GM18498 (cell line): ENCODE data around the gene NAP1L1.

ENCODE experiments used
- ATAC-seq: cut with Tn5 transposase; IDR thresholded peaks from one replicate; pipeline ENCODE4 v1.9.1; 2021; ENCODE audit warnings: mild to moderate bottlenecking, moderate library complexity; ENCODE audit not compliant: unreplicated experiment

NAP1L1 gene

DNA sequence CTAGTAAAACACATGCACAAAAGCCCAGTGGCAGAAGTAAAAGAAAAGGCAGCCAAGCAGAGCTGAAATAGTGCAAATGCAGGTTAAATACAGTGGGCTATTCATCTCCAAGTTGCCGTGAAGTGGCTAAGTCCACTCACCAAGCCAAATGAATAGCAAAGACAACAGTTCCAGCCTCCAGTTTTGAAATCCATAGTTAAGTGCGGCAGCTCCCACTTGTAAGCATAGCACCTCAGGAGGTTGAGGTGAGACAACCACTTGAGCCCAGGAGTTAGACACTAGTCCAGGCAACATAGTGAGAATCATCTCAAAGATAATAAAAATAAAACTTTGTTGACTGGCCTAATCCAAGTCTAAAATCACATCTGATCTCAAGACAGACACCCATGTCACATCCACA is 43.1 kb downstream of the NAP1L1 start:
- ATAC-seq = no peak

DNA sequence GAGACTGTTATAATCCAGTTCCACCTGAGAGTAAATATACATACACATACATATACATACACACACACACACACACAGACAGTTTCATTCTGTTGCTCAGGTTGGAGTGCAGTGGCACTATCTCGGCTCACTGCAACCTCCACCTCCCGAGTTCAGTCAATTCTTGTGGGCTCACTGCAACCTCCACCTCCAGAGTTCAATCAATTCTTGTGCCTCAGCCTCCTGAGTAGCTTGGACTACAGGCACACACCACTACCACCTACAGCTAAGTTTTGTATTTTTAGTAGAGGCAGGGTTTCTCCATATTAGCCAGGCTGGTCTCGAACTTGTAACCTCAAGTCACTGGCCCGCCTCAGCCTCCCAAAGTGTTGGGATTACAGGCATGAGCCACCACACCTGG is 44.0 kb downstream of the NAP1L1 start:
- no peak for ATAC-seq

DNA sequence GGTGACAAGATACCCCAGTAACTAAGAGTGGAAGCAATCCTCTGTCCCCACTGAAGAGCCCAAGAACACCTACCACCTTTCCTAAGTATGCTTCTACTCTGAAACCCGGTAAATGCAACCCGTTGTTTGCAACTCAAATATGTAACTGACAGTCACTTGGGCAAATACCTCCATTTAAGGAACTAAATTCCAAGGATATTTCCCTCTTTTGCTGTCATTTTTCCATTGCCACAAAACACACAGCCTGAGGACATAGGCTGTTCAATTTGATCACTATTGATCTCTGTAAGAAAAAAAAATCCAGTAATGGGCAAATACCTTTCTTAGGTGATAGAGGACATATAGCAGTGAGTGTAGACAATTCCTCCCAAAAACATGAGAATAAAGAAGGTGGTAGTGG is 46.3 kb downstream of the NAP1L1 start:
- ATAC-seq = no peak

DNA sequence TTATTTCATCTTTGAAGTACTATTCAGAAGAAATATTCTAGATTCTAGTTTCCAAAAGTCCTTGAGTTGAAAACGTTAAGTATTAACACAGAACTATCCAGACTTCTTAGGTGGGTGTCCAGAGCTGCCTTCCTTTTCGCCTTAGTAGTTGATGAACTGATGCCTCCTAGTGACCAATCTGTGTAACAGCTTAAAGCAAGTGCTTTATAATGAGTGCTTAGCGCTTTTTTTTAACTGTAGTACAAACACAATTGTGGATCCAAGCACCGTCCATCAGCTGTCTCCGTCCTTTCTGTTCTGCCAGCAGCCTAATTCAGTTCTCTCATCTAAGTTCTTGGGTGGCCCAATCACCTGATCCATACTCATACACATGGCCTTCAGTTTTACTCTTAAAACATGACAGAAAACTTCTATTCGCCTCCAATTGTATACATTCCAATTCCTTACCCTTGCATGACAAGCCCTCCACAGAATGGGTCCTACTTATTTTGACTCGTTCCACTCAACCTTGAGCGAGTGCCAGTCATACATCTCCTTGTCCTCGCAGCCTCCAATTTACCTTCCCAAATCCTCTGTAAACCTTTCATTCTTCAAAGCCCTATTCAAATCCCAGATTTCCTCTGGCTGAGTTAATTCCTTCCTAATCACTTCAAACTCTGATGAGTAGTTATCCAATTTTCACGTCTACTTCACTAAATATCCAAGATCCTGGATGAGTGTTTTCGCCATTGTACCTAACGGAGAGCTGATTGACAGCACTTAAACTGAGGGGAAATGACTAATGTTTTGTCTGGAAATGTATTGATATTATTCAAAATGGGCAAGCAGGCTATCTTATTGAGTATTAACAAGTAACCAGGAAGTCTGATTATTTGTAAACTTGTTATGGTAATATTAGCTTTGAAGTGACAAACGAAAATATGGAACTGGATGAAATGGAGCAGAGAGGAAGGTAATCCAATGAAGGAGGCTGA is 47.1 kb downstream of the NAP1L1 start:
- ATAC-seq = peak; percentile 58

DNA sequence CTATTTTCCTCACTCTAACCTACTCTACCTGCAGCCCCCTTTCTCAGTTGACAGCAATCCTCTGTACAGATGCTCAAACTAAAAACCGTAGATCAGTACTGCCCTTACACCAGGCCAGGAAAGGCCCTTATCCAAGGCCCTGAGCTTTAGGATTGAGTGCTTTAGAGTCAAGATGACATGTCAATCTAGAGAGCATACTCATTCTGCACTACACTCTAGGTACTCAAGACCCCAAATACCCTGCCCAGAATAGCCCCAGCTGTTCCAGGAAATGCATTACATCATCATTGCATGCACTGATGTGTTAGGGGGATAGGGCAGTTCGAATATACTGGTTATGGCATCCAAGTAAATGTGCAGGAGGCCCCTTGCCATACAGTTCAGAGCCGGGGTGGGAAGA is 49.4 kb downstream of the NAP1L1 start:
- ATAC-seq = no peak

DNA sequence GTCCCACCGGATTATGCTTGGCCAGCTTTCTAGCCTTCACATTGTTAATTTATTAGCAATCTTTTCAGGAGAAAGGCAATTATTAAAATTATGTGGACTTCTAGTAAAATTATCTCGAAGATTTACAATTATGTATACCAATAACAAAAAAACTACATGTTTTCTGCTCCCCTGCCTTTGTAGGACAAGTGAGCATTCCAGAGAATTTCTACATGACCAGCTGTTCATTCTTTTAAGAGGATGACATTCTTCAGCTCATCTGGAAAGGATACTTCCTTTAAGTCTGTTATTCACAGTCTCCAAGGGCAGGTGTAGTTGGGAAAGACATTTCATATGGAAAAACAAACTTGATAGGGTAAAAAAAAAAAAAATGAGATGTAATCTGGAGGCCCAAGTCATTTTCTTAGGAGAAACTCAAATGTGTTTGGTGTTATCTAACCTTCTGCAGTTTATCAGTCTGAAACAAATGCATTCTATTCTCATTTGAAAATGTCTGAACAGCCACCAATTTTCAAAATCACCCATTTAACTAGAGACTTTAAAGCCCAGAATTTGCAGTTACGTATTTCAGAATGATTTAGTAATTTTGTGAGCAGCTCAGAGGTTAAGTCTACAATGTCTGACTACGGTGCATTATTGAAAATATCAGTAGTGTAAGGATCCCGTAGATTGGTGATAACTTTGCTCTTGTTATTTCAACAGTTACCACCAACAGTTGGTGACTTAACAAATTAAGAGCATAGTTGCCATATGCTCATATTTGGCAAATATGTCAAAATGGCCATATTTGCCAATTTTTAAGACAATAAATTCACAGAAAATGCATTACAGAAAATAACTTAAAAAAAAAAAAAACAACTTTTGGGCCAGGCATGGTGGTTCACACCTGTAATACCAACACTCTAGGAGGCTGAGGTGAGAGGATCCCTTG is 51.1 kb downstream of the NAP1L1 start:
- no peak for ATAC-seq

DNA sequence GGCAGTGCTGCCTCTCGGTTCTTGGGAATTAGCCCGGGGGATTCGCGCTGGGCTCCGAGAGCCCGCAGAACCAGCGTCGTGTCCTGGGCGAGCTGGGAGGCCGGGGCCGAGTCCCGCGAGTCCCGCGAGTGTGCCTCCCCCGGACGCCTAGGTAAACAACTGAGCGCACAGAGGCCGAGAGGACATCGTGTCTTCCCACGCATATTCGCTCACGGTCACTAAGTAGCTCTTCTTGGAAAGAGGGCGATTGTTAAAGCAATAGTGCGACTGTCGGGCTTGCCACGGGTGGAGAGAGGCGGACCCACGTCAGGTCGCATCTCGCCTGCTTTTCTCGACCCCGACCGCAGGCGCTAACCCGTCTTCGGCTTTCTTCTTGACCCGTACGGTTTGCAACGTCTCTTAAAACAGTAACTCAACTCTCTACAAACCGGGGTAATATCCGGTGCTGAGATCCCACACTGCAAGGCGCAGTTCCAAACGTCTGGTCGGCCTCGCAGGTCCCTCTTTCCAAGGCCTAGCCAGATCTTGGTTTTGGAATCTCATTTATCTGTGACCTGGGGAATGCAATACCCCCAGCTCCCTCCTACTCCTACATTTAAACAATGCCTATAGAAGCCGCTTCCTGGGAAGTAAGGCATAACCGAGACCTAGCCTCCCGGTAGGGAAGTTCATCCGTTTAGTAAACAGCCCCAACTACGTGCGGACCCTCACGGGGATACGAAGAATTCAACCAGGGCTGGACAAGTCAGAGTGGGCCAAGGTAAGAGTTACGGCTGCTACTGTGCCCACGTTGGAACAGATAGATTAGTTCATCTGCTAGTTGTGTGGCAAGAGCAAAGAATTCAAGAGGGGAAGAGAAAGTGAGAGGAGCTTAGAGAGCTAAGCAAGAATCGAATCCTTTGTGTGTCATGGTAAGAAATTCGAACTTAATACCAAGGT is 52.2 kb downstream of the NAP1L1 start:
- peak; percentile 34 for ATAC-seq

DNA sequence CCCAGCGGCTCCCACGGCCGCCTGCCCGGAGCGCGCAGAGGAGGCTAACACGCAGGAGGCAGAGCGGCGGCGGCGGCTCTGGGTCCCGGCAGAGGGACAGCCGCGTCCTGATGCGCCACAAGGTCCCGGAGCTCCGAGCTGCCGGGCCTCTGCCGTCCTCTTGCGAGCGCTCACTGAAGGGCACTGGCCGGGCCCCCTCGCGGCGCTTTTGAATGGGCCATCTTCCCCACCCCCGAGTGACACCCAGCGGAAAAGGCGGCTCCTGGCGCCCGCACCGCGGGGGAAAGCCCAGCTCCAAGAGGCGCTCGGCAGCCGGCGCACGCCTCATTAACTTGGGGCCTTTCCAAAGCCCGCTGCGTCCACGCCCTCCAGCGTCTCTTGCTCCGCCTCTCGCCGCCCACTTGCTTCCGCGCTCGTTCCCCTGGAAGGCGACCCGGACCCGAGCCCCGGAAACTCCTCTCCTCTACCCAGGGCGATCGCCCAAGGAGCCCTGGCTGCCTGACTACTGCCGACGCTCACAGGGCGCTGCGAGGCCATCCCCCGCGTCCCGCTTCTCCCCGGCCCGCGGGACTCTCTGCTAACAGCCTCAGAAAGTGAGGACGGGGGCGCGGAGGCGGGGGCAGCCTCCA is 53.0 kb downstream of the NAP1L1 start, which contains the start of gene PHLDA1:
Gene PHLDA1 (minus strand): TSS at position 363 of the 629 bp plus-strand sequence.
- ATAC-seq = peak; percentile 84

DNA sequence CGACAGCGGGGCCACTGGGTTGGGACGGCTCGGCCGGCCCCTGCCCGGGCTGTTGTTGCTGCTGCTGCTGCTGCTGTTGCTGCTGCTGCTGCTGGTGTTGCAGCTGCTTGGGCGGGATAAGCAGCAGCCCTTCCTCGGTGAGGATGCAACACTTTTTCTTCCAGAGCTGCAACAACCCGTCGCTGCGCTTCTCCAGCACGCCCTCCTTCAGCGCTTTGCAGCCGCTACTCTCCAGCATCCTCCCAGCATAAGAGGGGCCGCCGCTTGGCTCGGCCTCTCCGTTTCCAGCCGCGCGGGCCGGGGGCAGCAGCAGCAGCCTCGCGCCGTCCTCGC is 53.4 kb downstream of the NAP1L1 start:
- ATAC-seq = peak; percentile 27

DNA sequence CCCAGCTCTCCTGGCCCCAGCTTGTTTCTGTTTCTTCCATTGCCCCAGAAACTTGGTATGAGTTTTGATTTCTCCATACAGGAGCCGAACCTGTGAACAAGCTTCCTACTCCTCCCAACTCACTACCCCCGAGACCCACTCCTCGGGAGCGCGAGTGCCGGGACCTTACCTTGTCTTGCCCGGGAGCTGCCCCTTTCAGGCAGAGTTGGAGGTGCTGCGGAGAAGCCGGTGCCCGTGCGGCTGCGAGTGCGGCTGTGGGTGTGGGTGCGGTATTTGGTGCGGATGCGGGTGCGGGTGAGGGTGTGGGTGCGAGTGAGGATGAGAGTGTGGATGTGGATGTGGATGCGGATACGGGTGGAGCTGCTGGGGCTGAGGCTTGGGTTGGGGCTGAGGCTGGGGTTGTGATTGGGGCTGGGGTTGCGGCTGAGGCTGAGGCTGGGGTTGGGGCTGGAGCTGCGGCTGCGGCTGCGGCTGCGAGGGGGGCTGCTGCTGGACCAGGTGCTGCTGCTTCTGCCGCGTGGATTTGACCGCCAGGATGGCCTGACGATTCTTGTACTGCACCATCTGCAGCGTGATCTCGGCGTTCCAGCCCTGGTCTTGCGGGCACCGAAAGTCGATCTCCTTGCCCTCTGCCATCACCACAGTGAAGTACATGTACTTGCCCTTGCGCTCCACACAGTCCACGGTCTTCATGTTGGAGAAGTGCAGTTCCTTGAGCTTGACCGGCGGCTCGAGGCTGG is 54.0 kb downstream of the NAP1L1 start:
- ATAC-seq = no peak

DNA sequence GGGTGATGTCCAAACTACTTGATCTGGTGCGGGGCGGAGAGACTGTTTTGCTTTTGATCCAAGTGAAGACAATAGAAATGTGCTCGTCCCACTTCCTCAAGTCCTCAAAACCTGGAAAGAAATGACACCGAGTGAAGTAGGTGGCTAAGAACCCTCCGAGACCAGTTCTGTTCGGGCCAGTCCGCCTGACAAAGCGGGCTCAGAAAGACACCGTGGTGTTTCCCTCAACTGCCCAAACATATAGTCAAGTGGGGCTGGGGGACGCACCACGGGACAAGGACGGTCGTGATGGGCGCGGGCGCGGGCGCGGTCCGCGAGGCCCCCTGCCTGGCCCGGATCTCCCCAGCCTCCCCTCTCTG is 54.5 kb downstream of the NAP1L1 start:
- no peak for ATAC-seq

DNA sequence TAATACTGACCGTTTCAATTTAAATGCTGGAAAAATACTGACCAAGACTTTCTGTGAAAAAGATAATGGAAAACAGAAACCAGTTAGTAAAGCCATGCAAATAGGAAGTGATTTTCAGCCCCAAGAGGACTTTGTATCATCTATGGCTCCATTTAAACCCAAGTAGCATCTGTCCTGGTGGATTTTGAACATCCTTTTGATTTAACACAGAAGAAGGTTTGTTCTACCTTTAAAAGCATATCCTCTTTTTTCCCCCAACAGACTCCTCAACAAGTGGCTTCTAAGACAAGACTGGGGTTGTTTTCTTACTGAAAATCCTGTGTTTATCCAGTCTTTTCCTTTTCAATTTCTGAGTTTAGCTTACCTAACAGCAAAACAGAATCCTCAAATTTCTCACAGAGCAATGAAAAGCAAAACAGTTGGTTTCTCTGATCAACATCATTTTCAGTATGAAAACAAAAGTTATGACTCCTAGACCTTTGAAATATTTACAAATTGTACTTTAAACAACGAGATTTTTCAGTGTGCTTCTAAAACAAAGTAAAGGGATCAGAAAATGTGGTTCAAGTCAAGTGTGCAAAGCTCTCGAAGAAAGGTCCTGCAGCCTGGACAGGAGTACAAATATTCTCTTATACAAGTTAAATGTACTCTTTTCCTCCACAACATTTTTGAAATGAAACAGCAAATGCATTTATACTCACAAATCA is 55.8 kb downstream of the NAP1L1 start:
- no peak for ATAC-seq

DNA sequence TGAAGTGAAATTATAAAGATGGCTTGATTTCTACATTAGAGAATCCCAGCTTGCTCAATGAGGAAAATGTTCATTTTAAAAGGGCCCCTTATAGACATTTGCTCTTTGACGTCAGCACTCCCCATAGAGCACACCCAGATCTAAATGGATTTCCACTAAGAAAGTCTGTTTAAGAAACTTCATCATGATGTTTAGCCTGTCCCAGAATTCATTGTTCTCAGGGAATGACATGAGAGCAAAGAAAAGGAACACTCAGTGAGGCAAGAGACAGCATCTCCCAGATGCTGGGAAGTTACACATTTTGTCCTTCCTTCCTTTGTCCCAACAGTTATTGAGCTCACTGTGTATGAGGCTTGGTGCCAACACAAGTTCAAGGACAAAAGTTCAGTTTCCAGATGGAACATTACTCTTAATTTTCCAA is 57.8 kb downstream of the NAP1L1 start:
- ATAC-seq = no peak

DNA sequence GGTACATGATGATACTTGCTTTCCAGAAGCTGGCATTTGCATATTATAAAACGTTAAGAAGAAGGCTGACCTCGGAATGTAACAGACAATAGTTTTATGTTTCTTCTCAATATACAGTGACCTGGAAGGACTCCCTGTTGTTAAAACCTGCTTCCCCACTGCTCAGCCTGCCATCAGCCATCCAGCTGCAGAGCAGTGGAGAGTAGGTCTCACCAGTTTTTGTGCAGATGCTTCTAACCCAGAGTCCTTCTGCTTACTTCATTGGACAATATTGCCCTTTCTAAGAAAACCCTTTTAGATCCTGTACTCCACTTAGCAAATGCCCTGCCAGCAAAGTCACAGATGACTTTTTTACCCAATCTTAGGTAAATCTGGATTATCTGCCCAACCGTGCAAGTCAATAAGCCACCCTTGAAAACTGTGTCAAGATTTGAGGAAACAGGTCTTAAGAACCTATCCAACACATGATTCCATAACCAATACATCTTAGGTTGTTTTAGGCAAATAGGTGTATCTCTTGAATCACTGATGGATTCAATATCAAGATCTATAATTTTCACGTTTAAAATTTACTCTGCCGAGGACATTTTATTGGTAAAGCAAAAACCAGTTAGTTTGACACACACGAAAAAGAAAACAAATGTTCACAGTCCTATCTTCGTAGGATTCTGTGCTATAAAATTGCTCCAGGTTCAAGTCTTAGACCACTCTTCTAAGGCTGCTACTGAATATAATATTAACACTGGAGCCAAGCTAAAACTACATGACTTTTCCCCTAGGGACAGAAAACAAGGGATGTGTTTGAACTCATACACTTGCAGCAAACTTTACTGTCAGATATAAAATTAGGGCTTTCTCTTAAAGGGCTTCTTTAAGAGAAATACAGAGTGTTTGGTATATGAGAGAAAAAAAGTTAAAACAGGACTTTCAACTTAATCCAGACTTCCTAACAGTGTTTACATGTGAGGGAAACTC is 58.6 kb downstream of the NAP1L1 start:
- ATAC-seq = no peak

DNA sequence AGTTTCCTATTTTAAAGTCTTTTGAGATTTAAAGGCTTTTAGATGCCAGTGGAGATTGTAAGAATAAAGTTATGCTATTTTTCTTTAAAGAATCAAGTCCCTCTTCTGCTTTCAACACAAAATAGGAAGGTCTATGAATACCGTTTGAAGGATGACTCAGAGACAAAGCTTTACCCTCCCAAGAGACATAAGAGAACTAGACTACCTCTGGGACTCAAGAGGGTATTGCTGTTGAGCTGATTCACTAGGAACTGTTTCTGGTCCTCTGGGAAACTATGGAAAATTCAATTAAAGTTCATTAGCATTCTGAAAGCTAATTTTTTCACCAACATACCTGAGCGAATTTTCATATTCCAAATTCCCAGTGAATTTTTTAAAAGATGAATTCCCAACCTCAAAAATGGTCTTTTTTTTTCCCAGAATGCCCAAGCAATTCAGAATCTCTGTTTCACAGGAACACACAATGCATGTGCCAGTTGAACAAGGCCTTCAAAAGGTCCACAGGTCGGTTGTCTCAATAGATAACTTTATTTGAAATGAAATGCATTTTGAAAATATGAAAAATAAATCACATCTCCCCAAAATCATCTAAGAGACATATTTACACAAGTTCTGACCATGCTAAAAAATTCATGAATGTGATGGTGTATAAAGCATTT is 59.4 kb downstream of the NAP1L1 start:
- ATAC-seq = no peak

DNA sequence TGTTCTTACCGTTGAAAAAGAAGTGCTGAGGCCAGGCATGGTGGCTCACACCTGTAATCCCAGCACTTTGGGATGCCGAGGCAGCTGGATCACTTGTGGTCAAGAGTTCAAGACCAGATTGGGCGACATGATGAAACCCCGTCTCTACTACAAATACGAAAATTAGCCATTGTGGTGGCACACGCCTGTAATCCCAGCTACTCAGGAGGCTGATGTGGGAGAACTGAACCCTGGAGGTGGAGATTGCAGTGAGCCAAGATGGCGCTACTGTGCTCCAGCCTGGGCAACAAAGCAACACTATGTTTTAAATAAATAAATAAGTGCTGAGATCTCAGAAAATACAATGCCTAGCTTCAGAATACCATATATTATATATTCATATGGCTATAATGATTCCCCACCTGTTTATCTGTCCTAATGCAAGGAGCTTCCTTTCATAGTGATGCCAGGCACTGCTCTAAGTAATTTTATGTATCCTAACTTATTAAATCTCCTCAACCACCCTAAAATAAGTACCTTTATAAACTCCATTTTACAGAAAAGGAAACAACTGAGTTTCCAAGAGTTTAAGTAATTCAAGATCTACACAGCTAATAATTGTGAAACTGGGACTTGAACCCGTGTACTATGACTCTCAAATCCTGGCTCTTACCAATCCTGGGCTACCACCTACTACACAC is 60.2 kb downstream of the NAP1L1 start:
- no peak for ATAC-seq
